NCI-H510A (cell line): ENCODE data around the gene FOLR1.

Source experiments
- DNase-seq: peaks from one replicate; lab custom pipeline; 2025; lab: John Stamatoyannopoulos, UW

The FOLR1 gene

DNA sequence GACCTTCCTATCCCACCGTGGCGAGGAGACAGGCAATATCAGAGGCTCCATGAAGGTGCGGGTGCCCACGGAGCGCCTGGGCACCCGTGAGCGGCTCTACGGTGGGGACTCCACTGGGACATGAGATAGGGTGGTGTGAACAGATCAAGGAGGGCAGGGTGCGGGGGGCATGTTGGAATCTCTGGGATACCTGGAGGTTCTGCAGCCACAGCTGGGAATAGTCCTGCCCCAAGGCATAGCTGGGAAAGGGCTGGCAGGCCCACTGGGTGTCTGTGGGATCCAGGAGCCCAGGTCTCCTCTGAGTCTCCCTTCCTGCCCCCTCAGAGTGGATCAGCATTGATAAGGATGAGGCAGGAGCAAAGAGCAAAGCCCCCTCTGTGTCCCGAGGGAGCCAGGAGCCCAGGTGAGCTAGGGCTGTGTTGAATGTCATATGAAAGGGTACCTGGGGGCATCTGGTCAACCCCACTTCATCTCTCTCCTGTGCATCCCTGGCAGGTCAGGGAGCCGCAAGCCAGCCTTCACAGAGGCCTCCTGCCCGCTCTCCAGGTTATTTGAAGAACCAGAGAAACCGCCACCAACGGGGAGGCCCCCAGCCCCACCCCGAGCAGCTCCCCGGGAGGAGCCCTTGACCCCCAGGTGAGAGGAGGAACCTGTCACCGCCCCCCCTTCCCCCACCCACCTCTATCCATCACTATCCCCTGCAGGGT lies 43.6 kb downstream of the FOLR1 start:
- no peak for DNase-seq

GRCh38 chr11:72236083-72236697 lies 44.2 kb downstream of the FOLR1 start:
- no peak for DNase-seq

- DNase-seq: no peak
These were observed 44.8 kb downstream of the FOLR1 start for GRCh38 chr11:72236774-72237111.

DNA sequence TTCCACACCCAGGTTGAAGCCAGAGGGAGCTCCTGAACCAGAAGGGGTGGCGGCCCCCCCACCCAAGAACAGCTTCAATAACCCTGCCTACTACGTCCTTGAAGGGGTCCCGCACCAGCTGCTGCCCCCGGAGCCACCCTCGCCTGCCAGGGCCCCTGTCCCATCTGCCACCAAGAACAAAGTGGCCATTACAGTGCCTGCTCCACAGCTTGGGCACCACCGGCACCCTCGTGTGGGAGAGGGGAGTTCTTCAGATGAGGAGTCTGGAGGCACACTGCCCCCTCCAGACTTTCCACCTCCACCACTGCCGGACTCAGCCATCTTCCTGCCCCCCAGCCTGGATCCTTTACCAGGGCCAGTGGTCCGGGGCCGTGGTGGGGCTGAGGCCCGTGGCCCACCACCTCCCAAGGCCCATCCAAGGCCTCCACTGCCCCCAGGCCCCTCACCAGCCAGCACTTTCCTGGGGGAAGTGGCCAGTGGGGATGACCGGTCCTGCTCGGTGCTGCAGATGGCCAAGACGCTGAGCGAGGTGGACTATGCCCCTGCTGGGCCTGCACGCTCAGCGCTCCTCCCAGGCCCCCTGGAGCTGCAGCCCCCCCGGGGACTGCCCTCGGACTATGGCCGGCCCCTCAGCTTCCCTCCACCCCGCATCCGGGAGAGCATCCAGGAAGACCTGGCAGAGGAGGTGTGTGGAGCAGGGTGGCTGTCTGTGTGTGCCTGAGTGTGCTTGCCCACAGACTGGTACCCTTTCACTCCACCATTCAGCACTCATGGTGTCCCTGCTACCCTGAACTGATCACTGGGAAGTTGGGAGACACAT lies 45.4 kb downstream of the FOLR1 start:
- DNase-seq: no peak

DNA sequence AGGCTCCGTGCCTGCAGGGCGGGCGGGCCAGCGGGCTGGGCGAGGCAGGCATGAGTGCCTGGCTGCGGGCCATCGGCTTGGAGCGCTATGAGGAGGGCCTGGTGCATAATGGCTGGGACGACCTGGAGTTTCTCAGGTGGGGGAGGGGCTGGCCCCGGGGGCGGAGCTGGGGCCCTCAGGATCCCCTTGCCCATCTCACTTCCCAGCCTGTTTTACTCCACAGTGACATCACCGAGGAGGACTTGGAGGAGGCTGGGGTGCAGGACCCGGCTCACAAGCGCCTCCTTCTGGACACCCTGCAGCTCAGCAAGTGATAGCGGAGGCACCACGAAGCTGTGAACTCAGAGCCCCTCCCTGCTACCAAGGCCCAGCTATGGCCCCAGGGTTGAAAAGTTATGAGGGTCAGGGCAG lies 46.1 kb downstream of the FOLR1 start:
- DNase-seq: peak; percentile 47

DNA sequence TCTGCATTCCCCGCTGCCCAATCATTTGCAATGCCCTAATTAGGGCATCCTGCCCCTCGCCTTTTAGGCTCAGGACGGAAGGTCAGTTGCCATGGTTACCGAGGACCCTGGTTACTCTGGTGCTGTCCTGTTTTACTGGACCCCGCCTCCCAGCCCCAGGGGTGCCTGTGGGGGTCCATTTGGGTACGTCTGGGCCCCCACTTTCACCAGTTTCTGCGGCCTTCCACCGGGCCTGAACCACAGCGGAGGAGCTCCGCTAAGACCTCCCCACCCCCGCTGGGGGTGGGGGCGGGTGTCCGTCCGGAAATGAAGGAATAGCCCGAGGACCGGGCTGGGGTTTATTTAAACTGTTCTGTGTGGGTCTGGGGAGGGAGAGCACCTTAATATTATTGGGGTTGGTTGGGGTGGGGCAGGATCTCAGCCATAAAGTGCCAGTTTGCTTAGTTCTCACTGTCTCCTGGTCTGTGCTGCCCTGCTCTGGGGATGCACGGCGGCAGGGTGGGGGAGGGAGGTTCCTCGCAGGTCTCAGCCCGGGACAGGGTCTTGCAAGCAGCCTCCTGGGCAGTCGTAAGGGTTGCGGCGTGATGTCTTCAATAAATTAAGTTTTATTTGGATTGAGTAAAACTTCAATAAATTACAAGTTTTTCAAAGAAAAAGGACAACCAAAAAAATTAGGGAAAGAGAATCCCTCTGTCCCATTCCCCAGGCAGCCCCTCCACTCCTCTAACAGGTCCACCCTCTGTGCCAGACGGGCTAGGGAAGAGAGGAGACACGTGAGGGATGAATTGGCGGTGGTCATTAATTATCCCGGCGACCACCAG lies 46.8 kb downstream of the FOLR1 start:
- DNase-seq: no peak

DNA sequence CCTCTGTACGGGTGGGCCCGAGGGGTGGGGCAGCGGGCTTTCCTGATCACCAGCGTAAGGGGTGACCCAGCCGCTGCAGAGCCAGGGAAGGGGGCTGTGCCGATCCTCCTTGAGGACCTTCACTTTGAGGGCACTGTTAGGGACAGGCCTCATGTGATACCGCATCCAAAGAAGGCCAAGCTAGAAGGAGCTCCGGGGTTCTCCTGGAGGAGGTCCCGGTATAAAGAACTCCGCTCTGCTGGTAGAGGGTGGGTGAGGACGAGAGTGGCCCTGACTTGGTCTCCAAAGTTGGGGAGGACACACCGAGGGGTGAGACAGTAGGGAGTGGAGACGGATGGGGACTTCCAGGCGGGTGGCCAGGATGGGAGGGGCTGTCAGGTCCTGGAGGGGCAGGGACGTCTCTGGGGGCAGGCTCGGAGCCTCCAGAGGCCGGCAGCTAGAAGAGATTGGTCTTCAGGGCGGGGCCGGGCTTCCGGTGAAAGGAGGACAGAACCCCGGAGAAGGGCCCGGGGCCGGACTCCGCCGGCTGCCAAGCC lies 47.4 kb downstream of the FOLR1 start:
- DNase-seq: peak; percentile 31

- DNase-seq: no peak
These were observed 48.0 kb downstream of the FOLR1 start for GRCh38 chr11:72239849-72240460.

DNA sequence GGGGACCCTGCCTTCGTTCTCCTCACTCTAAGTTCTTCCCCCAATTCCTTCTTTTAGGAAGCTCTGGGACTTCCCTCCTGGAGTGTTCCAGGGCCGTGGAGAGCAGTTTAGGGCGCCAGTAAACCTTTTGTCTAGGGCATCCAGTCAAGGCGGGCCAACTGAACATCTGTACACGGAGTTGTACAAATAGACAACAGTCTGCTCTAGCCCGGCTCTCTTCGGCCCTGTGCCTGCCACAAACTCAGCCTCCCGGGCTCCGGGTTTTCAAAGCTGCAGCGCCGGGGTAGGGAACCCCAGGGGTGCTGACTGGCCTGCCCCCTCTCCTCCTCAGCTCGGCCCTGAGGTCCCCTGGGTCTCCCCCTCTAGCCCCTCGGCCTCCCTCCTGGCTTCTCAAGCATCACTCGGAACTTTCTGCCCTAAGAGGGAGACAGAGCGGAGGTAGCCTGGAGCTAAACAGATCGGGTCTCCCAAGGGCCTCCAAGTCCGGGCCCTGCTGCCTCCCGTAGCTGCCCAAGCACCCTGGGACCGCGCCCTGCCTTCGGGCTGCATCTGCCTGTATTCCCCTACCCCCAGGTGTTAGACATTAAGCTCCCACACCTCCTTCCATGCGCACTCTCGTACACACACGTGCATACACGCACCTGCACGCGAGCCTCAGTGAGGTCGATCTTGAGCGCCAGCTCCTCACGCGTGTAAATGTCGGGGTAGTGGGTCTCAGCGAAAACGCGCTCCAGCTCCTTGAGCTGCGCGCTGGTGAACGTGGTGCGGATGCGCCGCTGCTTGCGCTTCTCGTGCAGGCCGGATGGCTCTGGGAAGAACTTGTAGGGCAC lies 48.7 kb downstream of the FOLR1 start:
- no peak for DNase-seq

- DNase-seq: no peak
These were observed 49.4 kb downstream of the FOLR1 start for GRCh38 chr11:72241291-72241781.

DNA sequence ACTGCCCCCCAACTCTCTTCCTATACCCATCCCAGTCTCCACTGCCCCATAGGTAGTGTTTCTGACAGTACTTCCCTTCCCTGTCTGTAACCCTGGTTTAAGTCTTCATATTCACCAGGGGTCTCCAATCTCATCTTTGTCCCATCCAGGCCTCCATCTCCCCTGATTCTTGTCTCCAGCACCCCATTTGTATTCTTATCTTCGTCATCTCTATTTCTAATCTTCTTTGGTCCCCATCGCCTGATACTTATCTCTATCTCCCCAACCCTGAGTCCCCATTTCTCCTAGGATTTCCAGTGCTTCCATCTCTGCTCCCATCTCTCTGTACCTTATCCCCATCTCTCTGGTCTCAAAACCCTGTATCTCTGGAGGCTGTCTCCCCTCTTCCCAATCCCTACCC lies 50.2 kb downstream of the FOLR1 start:
- no peak for DNase-seq

GRCh38 chr11:72243173-72244059 lies 51.5 kb downstream of the FOLR1 start:
- DNase-seq: no peak

GRCh38 chr11:72244060-72244360 lies 52.1 kb downstream of the FOLR1 start, which contains the start of gene PHOX2A:
Gene PHOX2A (minus strand): TSS chr11:72244176. CDS start chr11:72244004, 172 bp downstream.
- DNase-seq: no peak

DNA sequence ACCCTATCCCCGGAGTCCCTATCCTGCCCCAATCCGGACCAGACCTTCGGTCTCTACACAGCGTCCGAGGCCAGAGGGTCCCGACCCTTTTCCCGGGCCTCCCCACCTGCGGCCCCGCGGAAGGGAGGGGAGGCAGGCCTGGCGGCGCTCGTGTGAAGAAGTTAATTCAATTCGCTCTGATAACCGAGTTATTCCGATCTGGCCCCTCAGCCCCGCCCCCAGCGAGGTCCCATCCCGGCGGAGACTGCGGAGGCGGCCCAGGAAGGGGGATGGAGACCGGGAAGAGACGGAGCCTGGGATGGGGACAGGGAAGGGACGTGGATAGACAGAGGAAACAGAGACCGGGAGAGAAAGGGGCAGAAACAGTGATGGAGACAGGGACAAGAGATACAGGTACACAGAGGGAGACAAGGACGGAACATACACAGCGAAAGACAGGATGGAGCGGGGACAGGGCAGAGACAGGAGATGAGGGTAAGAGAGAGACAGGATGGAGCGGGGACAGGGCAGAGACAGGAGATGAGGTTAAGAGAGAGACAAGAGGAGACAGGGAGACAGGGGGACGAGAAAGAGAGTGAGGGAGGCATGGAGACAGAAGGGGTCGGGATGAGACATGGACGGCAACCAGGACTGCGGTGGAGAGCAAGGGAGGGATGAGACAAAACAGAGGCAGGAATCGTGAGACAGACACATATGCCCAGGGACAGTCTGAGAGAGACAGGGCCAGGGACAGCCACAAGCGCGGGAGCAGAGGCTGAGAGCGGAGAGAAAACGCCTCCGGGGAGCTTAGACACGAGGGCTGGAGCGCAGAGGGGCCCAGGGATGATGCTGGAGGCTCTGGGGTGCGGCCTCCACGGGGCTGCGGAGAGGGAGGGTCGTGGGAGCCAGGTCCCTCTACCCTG lies 52.7 kb downstream of the FOLR1 start:
- DNase-seq: no peak

- no peak for DNase-seq
These were observed 53.4 kb downstream of the FOLR1 start for GRCh38 chr11:72245263-72245816.
